SK-N-DZ (cell line): ENCODE results near the gene IGFBP7.

Experiments used
- DNase-seq: peaks from one replicate; pipeline ENCODE4 v3.0.0-alpha.2; 2015; ENCODE audit warnings: low spot score
- small RNA-seq, 2 experiments: library from RNA; depleted of rRNA; stranded (forward); fragments of <200 nt; gene quantifications; one replicate each; pipeline ENCODE3, GENCODE V24; 2014

Gene IGFBP7

GRCh38 chr4:57042711-57043169 lies 67.4 kb downstream of the IGFBP7 start:
- no peak for DNase-seq

DNA sequence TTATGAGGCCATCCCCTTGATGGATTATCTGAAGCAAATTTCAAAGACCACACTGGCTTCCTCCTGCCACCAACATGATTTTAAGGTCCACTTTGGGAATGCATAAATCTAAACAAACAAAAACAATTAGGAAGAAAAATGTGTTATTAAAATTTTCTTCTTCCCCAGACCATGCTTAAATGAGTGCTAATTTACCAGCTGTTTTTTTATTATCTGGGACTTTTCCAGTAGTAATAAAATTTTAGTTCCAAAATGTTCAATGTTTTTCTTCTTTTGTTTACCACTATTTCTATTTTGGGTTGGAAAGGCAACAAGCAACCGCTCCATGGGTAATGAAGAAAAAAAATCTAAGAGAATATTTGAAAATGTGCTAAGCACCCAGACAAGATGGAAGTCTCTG lies 69.2 kb downstream of the IGFBP7 start:
- no peak for DNase-seq

- DNase-seq = no peak
These were observed 69.7 kb downstream of the IGFBP7 start for GRCh38 chr4:57040510-57040909.

DNA sequence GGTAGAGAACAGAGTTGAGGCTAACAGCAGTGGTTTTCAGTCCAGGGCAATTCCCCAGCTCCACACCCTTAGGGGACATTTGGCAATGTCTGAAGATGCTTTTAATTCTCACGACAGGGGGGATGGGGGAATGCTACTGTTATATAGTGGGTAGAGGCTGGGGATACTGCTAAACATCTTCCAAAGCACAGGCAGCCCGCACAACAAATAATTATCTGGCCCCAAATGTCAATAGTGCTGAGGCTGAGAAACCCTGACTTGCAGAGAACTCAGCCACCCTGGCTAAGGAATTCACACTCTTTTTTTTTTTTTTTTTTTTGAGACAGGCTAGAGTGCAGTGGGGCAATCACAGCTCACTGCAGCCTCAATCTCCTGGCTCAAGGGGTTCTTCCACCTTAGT lies 70.8 kb downstream of the IGFBP7 start:
- no peak for DNase-seq

GRCh38 chr4:57037982-57038604 lies 72.1 kb downstream of the IGFBP7 start:
- peak; percentile 37 for DNase-seq

DNA sequence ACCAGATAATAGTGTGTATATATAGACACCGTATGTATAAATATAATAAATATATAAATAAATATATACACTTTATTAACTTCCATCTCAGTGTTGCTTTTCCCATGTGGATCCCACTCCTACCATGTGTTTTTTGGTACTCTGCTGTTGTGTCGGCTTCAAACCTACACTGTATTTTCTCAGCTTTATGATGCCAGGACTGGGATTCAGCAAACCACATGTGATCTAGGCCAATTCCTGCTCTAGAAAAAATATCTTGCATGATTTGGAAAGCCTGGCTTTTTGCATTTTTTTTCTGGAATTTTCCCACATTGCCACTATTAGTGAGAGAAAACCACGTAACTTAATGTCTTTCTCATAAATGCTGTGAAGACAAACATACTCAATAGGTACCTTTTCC lies 75.7 kb downstream of the IGFBP7 start:
- no peak for DNase-seq

DNA sequence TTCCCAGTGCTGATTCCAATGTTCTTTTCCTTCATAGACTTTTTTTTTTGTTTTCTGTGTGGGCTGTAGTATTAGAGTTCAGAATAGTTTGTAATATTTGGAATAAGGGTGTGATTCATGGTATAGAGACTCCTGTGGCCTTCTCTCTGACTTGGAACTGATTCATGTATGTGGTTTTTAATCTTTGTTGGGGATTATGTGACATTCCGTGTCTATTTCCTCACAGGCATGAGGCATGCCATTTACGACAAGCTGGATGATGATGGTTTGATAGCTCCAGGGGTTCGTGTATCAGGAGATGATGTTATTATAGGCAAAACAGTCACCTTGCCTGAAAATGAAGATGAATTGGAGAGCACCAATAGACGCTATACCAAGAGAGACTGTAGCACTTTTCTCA lies 87.1 kb downstream of the IGFBP7 start:
- DNase-seq = no peak

GRCh38 chr4:57020467-57021101 lies 89.6 kb downstream of the IGFBP7 start:
- DNase-seq = no peak

GRCh38 chr4:57018980-57019379 lies 91.2 kb downstream of the IGFBP7 start:
- DNase-seq = no peak

- no peak for DNase-seq
These were observed 96.6 kb downstream of the IGFBP7 start for GRCh38 chr4:57013543-57014120.

- no peak for DNase-seq
These were observed 110.4 kb downstream of the IGFBP7 start for GRCh38 chr4:56999751-57000150.

DNA sequence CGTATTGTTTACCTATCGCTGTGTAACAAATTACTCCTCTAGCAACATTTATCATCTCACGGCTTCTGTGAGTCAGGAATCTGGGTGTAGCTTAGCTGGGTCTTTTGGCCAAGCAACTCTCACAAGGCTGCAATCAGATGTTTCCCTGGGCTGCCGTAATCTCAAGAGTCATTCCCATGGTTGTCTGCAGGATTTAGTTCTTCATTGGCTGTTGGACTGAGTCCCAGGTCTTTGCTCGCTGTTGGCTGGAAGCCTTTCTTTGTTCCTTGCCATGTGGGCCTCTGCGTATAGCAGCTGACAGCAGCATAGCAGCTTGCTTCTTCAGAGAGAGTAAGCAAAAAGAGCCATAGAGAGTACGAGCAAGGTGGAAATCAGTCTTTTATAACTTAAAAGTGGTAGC lies 114.7 kb downstream of the IGFBP7 start:
- DNase-seq = no peak

- no peak for DNase-seq
These were observed 119.9 kb downstream of the IGFBP7 start for GRCh38 chr4:56990109-56990905.

- no peak for DNase-seq
These were observed 123.2 kb downstream of the IGFBP7 start for GRCh38 chr4:56986952-56987351.

- DNase-seq = no peak
These were observed 124.0 kb downstream of the IGFBP7 start for GRCh38 chr4:56986192-56986591.

DNA sequence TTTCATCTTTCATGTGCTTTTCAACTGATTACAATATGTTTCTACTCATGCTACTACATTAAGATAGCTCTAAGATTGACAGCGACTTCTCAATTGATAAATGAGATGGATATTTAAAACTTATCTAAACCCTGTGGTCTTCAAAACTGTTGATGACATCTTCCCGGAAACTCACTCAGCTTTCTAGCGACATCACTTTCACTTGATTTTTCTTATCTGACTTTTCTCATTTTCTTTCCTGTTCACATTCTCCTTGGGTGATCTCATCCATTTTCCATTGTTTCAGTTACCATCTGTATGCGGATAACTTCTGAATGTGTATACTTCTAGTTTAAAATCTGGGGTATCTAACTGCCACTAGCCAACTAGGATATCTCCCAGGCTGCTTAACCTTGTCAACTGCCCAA lies 128.4 kb downstream of the IGFBP7 start:
- DNase-seq = no peak

Small RNAs within 50 kb of the gene (small RNA-seq; reads per million reads assigned to genes)
- 0 reads per million in 2 experiments for gene RNU6-998P
